ENCODE measurements around the gene GTF2A1.

GTF2A1 gene

DNA sequence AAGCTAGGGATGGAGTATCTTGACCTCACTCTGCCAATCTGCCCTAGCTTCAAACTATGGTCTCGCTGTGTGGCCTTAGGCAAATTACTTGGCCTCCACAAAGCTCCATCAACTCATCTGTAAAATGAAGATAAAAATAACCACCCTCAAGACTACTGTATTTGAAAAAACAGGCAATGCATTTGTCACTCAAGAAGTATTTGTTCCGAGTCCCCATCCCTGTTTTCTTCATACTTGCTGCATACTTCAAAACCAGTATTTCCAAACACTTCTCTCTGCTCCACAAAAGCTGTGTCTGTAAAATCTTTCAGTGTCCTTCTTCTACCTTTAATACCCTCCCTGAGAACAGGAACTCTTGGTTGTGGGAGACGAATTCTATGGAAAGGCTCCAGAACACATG, 47.9 kb downstream of the GTF2A1 start:
- no peak for DNase-seq

DNA sequence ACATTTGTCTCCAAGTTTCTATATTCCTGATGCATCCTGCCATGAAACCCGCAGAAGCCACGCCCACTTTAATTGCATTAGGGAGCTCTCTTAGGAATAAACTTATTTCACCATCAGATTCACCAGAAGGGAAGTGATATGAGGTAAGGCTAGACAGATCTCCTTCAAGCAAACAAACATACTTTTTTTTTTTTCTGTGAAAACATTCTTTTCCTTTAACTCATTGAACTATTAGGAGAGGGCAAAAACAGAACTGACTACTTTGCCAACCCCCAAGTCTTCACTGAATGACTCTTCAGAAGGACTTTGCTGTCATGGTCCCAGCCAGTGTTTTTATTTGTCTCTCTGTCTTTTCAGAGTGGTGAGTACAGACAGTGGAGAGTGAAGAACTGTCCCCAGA, 48.4 kb downstream of the GTF2A1 start:
- no peak for DNase-seq

- DNase-seq = no peak
These were observed 49.9 kb downstream of the GTF2A1 start for GRCh38 chr14:81170829-81171195.

DNA sequence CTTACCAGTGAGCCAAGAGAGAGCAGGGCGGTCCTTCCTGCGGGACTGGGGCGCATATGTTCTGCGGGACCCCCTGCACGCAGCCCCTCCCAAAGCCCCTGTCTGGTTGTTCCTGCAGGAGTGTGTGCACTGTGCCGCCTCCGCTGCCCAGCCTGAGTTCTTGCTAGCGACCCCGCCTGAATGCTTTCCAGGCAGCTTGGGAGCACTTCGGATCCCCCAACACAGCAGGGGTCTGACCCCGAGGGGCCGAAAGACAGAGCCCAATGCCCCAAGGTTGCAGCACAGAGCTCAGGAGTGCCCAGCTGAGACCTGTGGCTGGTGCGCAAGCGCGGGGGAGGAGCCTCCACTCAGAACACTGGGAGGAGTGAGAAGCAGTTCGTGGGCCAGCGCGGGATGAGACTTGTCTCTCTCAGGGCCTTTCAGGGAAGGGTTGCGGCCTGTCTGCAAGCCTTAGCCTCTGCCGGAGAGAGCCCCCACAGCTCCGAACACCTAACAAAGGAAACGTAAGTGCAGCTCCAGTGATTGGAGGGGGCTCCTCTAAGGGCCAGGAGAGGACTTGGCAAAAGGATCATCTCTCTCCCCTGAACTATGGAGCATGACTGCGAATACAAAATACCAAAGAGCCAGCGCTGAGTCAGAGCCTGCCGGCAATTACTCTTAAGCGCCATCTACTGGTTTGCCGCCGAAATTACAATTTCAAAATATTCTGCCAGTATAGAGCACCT, 50.5 kb downstream of the GTF2A1 start:
- DNase-seq = peak; percentile 80

GRCh38 chr14:81169711-81170103, 51.1 kb downstream of the GTF2A1 start:
- DNase-seq = no peak

DNA sequence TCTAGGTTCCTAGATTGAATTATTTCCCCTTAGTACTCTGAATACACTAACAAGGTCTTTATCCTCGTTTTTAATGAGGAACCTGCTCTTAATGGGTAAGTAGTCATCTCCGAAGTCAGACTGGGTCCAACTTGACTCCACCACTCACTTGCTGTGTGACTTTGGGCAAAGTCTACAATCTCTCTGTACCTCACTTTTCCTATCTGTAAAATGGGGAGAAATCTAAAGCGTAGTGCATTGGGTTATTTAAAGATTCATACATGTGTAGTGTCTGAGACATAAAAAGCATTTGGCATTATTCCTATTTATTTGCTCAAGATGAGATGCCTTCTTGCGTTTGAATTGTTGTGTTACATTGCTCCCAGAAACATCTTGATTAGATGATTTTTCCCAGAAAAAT, 51.5 kb downstream of the GTF2A1 start:
- DNase-seq = no peak

DNA sequence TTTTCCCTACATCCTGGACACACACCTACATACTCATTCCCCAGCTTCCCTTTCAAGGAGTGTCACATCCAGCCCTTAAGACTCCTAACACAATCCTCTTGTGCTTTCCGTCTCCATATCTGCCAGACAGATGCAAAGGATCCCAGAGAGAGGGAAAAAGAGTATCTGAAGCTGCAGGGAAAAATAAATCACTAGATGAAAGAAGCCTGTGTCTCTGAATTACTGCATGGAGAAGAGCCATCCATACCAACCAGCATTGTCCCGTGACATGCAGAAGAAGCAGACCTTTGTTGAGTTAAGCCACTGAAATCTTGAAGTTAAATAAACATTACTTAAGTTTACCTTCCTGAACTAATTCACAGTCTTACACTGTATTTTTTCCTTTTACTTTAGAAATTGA, 54.6 kb downstream of the GTF2A1 start:
- DNase-seq = no peak

- DNase-seq = no peak
These were observed 55.6 kb downstream of the GTF2A1 start for GRCh38 chr14:81165188-81165587.

DNA sequence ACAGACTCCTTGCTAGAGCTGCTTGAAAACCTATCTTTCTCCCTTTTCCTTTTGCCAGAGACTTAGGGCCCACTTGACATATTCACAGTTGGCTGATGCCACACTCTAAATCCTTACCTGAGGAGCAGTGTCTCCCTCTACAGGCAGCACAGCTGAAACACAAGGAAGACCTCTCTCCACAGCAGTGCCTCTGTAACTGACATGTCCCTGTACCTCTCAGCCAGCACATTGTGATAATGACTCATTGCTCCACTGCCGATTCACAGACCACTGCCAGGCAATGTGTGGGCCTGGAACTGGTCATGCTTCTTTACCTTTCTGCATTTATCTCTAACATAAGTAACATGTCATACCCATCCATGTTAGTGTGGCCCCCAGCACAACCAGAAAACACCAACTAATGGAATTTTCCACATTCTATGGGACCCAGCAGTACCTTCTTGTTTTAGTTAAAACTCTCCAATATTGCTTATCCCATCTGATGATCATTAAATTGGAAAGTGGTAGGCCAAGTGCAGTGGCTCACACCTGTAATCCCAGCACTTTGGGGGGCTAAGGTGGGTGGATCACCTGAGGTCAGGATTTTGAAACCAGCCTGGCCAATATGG, 56.5 kb downstream of the GTF2A1 start:
- peak; percentile 65 for DNase-seq

DNA sequence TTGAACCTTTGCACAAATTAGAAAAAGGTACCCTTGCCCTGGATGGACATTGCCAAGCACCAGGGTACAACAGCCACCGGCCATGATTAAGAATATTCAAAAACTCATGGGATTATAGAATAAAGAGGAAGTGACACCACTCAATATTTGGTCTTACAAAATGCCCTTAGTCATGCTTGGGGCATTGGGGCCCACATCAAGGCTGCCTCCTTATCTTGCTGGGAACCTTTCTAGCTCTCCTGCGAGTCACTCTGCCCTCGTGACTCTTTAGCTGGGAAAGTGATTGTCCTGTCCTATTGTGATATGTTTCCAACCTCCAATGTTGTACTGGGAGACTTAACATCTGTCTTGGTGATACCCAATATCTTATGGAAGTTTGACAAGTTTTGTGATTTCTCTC, 57.8 kb downstream of the GTF2A1 start:
- peak; percentile 45 for DNase-seq

DNA sequence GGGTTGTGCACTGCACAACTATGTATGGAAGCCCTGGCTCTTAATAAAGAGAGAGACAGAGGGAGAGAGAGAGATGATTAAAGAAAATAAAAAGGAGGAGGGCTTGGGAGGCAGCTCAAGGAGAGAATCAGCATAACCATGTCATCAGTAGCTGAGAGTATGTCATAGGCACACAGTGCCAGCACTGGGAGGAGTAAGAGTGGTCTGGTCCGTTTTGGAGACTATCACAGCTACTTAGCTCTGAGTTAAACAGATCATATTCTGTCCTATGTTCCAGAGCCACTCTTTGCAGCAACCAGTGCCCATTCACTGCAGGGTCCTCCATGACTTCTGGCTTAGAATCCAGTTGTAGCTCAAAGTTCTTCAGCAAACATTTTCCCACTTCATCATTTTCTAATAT, 59.0 kb downstream of the GTF2A1 start:
- no peak for DNase-seq

GRCh38 chr14:81161088-81161487, 59.7 kb downstream of the GTF2A1 start:
- no peak for DNase-seq

DNA sequence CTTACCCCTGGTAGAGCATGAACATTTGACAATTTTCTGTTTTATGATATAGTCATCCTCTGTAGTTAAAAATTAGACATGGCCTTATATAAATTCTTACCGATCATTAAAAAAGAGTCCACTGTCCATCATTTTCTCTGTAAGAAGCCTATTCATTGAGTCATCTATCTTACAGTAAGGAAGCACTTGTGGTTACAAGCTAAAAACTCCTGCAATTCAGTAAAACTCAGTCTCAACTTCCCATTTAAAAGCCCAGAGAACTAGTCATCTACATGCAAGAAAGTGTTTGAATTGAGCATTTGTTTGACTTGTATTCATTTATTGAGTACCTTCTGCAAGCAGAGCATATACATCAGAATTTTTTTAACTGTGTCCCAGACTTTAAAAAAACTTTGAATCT, 63.3 kb downstream of the GTF2A1 start:
- DNase-seq = peak; percentile 14

- no peak for DNase-seq
These were observed 67.6 kb downstream of the GTF2A1 start for GRCh38 chr14:81153187-81153586.

- DNase-seq = no peak
These were observed 72.1 kb downstream of the GTF2A1 start for GRCh38 chr14:81148635-81149034.

- no peak for DNase-seq
These were observed 73.4 kb downstream of the GTF2A1 start for GRCh38 chr14:81147140-81147897.

GRCh38 chr14:81144824-81145603, 75.7 kb downstream of the GTF2A1 start:
- no peak for DNase-seq

GRCh38 chr14:81143793-81144192, 77.0 kb downstream of the GTF2A1 start:
- DNase-seq = peak; percentile 8

- DNase-seq = no peak
These were observed 79.3 kb downstream of the GTF2A1 start for GRCh38 chr14:81141426-81141825.

DNA sequence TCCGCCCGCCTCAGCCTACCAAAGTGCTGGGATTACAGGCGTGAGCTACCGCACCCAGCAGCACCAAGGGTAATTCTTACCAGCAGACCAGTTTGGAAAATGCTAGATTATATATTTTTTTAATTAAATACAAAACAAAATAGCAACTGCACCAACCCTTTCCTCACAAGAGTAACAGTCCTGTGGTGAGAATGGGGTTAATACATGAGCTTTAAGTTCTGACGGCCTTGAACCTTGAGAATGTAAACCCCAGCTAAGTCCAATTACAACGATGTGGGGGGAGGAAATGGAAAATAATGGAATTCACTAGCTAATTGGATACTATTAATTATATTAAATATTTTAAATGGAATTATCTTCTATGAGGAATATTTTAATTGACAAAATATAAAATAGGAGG, 82.3 kb downstream of the GTF2A1 start:
- no peak for DNase-seq

- peak; percentile 69 for DNase-seq
These were observed 83.4 kb downstream of the GTF2A1 start for GRCh38 chr14:81137316-81137715.

DNA sequence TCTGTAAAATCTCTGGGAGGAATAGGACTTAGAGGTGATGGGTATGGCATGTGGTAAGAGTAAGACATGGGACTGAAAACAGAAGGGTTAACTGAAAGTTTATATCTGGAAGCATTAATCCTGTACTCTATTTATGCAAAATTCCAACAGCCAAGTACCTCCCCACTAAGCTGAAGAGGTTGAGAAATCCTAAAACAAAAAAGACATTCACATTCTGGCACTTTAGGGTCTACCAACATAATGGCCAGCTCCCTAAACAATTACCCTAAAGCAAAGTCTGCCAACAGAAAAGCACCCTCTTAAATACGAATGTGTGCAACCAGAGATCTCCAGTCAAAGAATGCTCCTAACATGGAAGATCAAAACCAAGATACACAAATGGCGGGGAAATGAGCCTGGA, 87.4 kb downstream of the GTF2A1 start:
- DNase-seq = no peak

DNA sequence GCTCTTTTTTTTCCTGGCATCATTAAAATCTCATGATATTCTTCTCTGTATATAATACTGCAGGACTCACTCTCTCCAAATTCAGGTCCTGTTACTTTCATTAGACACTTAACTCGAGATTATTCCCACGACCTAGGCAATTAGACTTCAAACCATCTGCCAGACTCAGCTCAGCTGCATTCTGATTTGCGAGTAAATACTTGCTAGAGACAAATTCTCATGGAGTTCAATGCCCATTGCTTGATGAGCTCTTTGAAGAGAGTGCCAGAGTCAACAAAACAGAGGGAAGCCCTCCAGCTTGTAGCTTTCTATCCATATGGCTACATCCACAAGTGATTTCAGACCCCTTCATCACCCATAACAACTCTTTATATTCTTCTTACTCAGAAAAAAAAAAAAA, 88.3 kb downstream of the GTF2A1 start:
- no peak for DNase-seq
